ENCODE data around the gene PIAS4.

PIAS4 gene

DNA sequence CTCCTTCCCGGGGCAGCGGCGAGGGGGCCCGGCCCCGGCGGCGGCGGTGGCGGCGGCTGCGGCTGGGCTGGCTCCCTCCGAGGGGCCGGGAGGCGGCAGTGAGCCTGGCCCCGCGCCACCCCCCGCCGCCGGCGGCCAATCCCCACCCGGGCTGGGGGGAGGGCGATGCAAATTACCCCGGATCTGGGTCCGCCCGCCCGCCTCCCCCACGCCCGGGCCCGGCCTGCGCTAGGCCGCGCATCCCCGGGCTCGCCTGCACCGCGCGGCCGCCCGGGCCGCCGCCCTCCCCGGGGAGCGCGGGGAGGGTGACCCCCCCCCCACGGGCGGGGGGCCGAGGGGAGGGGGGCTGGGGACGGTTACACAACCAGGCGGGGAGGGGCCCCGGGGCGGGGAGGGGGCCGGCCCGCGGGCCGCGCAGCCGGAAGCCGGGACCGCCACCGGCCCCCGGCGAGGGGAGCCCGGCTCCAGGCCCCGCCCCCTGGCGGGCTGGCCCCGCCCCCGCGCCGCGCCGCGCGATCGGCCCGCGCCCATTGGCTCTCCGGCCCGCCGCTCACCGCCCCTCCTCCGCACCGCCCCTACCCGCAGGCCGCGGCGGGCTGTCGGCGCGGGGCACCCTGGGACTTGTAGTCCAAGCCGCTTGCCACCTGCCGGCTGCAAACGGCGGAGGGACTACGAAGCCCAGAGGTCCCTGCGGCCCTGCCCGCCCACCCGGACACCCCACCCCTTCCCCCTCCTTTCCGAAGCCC lies 58.1 kb downstream of the PIAS4 start:
- in situ Hi-C loops (cut with HindIII; ENCODE audit: low sequenced_read_pairs), result no loop called here
- H3K4me3 ChIP-seq (ENCODE audit: low read depth, low read length), result peak overlapping the region; percentile 84
- DNase-seq (ENCODE audit: low read depth, low spot score), result peak; percentile 98
- TF ChIP-seq CTCF (IDR thresholded peaks at IDR 0.05; ENCODE audit: low read depth, low read length), result no peak

GRCh38 chr19:4066176-4066606 lies 58.7 kb downstream of the PIAS4 start:
- peak overlapping the region; percentile 84 for H3K4me3 ChIP-seq (ENCODE audit: low read depth, low read length)
- in situ Hi-C loops (cut with HindIII; ENCODE audit: low sequenced_read_pairs), result no loop called here
- TF ChIP-seq CTCF (IDR thresholded peaks at IDR 0.05; ENCODE audit: low read depth, low read length), result no peak
- no peak for DNase-seq (ENCODE audit: low read depth, low spot score)

GRCh38 chr19:4066682-4067395 lies 59.3 kb downstream of the PIAS4 start, which contains the start of gene ZBTB7A:
ZBTB7A (minus strand) TSS chr19:4066899; CDS start chr19:4055232, 11,667 bp downstream.
- H3K4me3 ChIP-seq (ENCODE audit: low read depth, low read length), result peak within 1 kb of the TSS; percentile 84
- peak; percentile 59 for DNase-seq (ENCODE audit: low read depth, low spot score)
- no peak for TF ChIP-seq CTCF (IDR thresholded peaks at IDR 0.05; ENCODE audit: low read depth, low read length)
- in situ Hi-C loops (cut with HindIII; ENCODE audit: low sequenced_read_pairs), result no loop called here

DNA sequence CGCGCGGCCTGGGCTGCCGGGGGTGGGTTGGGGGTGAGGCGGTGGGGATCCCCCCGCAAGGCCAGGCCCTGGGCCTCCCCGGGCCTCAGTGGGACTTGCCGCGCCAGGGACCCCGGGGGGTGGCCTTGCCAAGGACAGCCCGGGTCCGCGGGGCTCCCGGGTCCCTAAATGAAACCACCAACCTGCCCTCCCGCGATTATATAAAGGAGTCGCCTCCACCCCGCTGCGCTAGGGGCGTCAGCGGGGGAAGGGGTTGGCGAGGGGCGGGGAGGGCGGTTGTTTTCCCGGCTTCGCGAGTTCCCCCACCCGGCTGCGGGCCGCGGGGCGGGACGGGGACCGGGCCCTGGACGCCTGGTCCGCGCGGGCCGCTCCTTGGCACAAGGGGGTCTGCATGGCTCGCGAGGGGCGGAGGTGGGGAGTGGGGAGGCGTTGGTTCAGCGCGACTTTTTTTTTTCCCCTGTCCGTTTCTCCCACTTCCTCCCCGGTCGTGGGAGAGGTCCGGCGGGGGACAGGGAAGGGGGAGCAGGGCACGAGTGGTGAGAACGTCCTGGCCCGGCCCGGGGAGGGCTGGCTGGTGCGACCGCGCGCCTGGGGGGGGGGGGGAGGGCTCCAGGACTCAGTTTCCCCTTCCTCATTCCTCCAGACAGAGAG lies 60.0 kb downstream of the PIAS4 start:
- no peak for TF ChIP-seq CTCF (IDR thresholded peaks at IDR 0.05; ENCODE audit: low read depth, low read length)
- DNase-seq (ENCODE audit: low read depth, low spot score), result no peak
- in situ Hi-C loops (cut with HindIII; ENCODE audit: low sequenced_read_pairs), result no loop called here
- peak overlapping the region; percentile 84 for H3K4me3 ChIP-seq (ENCODE audit: low read depth, low read length)

GRCh38 chr19:4068047-4068966 lies 60.8 kb downstream of the PIAS4 start:
- no peak for TF ChIP-seq CTCF (IDR thresholded peaks at IDR 0.05; ENCODE audit: low read depth, low read length)
- H3K4me3 ChIP-seq (ENCODE audit: low read depth, low read length), result no peak overlapping the region
- in situ Hi-C loops (cut with HindIII; ENCODE audit: low sequenced_read_pairs), result no loop called here
- no peak for DNase-seq (ENCODE audit: low read depth, low spot score)

All from astrocyte of the spinal cord (primary cell).